Measurements from ENCODE around the gene RPL10A.
A peak's percentile ranks its signal among the peaks of the same experiment; 100 is the strongest.
"Not testable (repeated sequence)": the region's sequence is repeated elsewhere in the genome, so short reads cannot be mapped to it uniquely, and the experiment has no call there.

Gene RPL10A

DNA sequence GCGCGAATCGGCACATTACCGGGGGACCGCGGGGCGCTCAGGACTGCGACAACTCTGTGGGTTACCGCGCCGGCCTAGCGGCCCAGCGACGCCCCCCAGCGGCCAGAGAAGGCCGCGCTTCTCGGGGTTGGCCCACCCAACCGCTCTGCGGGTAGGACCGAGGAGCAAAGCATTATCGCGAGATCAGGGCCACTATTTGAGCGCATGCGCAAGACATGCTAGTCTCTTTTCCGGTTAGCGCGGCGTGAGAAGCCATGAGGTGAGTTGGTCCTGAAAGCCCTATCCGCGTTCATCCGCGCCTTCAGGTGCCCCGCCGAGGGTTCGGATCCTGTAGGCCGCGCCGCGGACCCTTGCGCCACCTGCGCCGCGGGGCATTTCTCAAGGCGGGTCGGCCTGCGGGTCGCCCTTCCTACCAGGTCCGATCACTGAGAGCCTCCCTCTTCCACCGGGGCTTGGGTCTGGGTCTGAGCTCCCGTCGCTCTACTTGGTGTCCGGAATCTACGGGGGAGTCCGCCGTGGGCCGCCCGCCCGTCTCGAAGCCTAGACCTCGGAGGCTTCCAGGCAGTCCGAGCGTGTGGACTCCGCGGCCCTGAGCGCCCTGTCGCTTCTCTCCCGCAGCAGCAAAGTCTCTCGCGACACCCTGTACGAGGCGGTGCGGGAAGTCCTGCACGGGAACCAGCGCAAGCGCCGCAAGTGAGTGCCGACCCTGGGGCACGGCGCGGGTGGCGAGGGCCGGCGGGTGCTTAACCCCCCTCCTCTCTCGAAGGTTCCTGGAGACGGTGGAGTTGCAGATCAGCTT is at the start of gene RPL10A:
TSS of gene RPL10A (plus strand) at position 221 of the 799 bp plus-strand sequence. CDS start at position 255, 34 bp downstream.
- DNase-seq (ENCODE audit: low read depth) = peak; percentile 96

GRCh38 chr6:35419417-35419816 is 48.8 kb upstream of the RPL10A start:
- DNase-seq (ENCODE audit: low read depth) = no peak

DNA sequence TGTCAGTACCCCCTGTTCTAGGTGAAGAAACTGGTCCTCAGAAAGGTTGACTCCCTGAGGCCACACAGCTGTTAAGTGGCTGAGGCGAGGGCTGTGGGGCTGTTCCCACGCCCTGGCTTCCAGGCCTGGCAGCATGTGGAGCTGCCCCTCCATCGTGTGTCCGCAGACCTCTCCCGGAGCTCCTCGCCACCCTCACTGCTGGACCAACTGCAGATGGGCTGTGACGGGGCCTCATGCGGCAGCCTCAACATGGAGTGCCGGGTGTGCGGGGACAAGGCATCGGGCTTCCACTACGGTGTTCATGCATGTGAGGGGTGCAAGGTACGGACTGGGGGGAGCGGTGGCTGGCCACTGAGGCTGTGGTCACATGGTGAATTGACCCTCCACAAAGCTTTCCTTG is 48.2 kb upstream of the RPL10A start:
- no peak for DNase-seq (ENCODE audit: low read depth)

GRCh38 chr6:35425284-35425683 is 42.9 kb upstream of the RPL10A start:
- DNase-seq (ENCODE audit: low read depth) = no peak

- DNase-seq (ENCODE audit: low read depth) = no peak
These were observed 42.1 kb upstream of the RPL10A start for GRCh38 chr6:35426074-35426473.

GRCh38 chr6:35427435-35427834 is 40.8 kb upstream of the RPL10A start:
- no peak for DNase-seq (ENCODE audit: low read depth)

DNA sequence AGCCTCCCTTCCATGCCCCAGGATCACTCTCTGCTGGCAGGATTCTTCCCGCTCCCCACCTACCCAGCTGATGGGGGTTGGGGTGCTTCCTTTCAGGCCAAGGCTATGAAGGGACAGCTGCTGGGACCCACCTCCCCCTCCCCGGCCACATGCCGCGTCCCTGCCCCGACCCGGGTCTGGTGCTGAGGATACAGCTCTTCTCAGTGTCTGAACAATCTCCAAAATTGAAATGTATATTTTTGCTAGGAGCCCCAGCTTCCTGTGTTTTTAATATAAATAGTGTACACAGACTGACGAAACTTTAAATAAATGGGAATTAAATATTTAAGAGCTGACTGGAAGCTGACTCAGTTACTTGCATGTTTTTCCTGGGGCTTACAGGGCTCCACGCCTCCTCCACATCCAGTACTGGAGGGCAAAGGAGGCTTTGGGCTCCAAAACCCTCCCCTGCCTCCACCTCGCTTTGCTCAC is 40.3 kb upstream of the RPL10A start:
- no peak for DNase-seq (ENCODE audit: low read depth)

- DNase-seq (ENCODE audit: low read depth) = no peak
These were observed 39.6 kb upstream of the RPL10A start for GRCh38 chr6:35428421-35429149.

GRCh38 chr6:35429463-35429862 is 38.7 kb upstream of the RPL10A start:
- no peak for DNase-seq (ENCODE audit: low read depth)

DNA sequence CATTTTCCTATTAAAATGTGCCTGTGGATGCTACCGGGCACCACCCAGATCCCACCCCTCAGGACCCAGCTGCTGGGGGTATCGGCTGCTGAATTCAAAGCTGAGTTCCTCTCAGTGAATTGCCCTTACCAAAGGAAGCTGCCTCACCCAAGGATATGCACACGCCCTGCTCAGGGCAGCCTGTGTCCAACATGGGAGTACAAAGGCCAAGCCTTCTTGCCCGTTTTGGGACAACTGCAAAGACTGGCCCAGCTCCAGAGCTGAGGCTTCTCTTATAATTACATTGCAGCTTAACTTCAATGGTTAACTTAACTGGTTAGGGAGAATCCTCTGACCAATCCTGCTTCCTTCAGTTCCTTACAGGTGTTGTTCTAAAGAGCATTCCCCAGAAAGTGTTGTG is 35.9 kb upstream of the RPL10A start:
- no peak for DNase-seq (ENCODE audit: low read depth)

GRCh38 chr6:35432702-35433101 is 35.5 kb upstream of the RPL10A start:
- DNase-seq (ENCODE audit: low read depth) = not testable (repeated sequence)

DNA sequence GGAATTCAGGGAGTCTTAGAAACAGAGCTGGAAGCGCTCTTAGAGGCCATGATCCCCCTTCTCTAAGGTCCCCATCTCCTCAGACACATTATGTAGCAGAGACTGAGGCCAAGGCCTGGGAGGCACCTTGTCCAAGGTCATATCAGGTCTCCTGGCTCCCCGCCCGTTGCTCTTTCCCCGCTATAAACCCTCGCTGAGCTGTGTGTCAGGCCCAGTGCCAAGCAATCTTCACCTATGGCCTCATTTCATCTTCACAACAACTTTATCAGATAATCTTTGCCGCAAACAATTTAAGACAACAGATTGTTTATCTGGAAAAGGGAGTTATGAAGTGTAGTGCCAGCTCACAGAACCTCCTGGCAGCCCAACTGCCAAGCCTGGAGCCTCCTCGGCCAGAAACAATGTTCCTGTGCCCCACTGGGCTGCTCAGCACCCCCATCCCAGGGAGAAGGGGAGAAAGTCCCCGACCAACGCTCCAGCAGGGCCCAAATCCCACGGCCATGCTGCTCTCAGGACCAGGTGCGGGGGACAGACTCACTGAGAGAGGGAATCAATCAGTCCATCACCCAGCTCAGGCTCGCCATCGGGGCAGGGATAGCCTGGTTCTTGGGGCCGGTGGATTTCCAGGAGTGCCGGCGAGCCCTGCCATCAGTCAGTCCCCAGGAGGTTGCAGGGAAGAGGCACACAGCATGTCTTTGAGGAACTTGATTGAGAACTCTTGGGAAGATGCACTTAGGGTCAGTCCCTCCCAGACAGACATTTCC is 32.9 kb upstream of the RPL10A start:
- DNase-seq (ENCODE audit: low read depth) = no peak

GRCh38 chr6:35436071-35436857 is 31.9 kb upstream of the RPL10A start:
- DNase-seq (ENCODE audit: low read depth) = no peak

GRCh38 chr6:35438378-35439065 is 29.7 kb upstream of the RPL10A start:
- DNase-seq (ENCODE audit: low read depth) = not testable (repeated sequence)

DNA sequence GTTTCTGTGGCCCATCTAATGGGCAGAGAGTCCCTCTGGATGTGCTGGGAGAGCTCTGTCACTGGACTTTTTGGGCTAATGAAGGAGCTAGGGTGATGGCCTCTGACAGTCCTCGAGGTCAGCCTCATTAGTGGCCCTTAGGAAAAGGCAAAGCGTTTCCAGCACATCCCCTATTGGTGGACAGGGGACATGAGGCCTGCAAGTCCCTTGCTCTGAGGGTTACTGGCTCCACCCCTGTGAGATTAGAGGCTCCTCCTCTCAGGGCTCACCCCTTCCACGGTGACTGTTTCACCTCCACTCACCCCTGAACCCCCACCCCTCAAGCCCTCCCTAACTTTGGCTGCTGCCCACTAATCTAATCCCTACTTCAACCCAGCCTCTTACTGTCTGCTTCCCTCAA is 28.9 kb upstream of the RPL10A start:
- DNase-seq (ENCODE audit: low read depth) = no peak

- DNase-seq (ENCODE audit: low read depth) = no peak
These were observed 27.0 kb upstream of the RPL10A start for GRCh38 chr6:35441205-35441604.

- DNase-seq (ENCODE audit: low read depth) = no peak
These were observed 26.6 kb upstream of the RPL10A start for GRCh38 chr6:35441642-35442041.

GRCh38 chr6:35442693-35443092 is 25.5 kb upstream of the RPL10A start:
- no peak for DNase-seq (ENCODE audit: low read depth)

DNA sequence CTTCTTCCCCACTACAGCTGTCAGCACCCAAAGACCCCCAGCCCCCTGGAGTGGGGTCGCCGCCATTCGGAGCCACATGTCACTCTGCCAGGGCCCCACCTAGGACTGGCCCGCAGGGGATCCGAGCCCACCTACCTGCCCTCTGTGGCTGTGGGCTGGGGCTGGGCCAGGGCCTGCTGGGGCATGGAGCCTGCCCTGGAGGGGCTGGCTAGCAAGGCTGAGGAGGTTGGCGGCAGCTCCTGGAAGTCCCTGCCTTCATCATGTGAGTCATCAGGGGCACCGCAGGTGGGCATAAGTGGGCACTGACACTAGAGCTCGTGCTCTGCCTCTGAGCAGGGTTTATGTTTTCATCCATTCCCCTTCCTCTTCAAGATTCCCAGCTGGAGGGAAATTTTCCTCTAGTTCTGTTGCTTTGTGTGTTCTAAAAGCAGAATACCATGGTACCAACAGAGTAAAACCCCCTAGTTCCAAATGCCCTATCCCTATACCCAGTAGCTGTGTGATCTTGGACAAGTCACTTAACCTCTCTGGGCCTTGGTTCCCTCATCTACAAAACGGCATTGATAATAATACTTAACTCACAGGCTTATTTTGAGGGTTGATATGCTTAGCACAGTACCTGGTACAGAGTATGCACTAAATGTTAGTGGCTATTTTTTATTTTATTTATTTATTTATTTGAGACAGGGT is 24.7 kb upstream of the RPL10A start:
- DNase-seq (ENCODE audit: low read depth) = no peak

- no peak for DNase-seq (ENCODE audit: low read depth)
These were observed 22.5 kb upstream of the RPL10A start for GRCh38 chr6:35445691-35446090.

GRCh38 chr6:35448191-35448590 is 20.0 kb upstream of the RPL10A start:
- no peak for DNase-seq (ENCODE audit: low read depth)
